GF-D8 (cell line): ENCODE results near the gene CDKL5.

Experiments
- DNase-seq: peaks from one replicate; lab custom pipeline; 2025; lab: John Stamatoyannopoulos, UW

The CDKL5 gene

DNA sequence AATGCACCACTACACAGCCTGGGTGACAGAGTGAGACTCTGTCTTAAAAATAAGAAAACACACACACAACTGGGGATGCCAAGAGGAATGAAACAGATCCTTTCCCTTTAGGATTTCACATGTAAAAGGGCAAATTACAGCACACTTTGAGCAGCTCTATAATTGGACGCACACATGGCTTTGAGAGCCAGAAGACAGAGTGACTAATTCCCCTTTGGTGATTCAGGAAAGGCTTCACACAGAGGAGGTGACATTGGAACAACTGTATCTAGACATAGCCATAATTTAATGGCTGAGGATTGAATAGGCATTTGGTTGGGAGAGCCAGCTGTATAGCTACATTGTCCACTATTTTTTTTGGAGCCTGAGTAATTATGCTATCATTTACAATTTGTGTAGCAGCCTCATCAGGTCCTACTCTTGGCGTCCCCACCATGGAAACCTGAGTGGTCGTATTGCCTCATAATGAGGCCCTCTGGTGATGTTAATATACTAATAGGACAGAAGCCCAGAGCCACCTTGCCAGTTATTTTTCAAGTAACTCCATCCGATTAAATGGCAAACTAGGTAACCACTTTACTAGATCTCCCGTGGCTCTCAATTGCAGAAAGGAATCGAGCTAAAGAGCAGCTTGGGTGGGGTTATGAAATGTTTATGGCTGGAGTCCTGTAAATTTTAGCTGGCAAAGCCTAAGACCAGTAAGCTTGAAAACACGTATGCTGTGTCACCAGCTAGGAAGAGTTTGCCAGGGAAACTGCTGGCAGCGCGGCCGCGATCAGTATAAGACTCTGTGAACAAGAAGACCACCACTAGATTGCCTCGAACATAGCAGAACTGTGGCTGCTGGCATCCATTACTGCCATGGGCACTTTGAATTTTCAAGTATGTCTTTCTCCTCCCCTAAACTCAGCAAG, 273.6 kb downstream of the CDKL5 start:
- no peak for DNase-seq

DNA sequence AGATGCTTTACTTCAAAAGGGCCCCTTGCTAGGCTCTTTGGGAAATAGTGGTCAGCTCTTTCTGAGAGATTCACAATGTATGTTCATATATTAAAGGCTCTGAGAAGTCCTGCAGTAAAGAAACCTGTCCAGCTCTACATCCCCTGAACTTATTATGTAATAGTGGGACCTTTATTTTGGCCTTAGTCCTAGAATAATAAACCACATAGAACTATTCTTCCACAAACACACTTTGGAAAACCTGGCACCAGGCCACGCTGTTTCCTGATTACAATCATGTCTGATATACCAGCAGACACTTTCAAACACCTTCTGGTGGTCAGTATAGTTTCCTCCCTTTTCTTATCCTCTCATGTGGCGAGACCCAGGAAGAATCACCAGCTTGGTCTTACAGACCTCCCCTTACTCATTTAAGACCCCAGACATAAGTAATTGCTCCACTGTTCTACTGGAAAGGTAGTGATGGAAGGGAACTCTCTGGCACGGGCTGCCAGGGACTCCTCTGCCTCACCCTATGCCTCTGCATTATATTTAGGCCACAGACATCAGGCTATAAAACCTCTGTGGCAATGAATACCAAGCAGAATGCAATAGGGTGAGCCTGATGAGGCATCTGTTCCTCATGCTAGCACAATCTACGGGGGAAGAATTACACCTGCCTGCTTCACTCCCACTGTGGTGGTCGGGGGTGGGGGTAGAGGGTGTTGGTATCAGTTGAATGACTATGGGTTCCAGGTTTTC, 276.4 kb downstream of the CDKL5 start:
- DNase-seq = no peak

DNA sequence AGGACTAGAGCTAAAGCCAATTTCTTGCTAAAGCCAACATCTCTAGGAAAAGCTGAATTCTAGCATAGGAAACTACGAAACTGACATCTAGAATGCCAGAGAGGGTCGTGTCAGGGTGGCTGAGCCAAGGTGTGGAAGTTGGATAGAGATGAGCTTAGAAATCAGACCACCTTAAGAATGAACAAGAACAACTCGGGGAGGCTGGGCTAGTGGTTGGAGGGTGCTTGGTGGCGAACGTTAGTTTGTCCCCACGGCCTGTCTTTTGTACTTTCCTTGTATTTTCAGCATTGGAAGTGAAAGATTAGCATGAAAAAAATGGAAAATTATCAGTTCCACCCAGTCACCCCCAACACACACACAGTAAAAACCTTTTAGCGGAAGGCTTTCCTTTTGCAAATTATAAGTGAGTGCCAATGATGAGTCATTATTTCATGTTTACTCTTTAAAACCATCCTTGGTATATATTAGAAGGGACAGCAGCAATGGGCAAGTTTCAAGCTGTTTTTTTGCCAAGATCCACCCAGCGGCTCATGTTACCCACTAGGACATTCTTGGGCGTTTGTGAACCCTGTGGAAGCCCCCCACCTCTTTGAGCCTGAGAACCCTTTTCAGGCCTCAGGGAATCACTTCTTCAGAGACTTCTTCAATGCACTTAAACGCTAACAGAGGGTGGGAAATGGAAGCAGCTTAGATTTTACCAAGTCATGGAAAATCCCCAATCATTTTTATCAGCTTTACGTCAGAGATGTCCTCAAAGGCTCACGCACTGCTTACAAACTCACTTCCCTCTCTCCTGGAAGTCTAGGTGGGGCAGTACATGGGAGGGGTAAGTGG, 277.2 kb downstream of the CDKL5 start:
- DNase-seq = no peak
